GM19328 (cell line): Measurements from ENCODE around the gene C15orf62.

Source experiments
- ATAC-seq: cut with Tn5 transposase; IDR thresholded peaks from one replicate; pipeline ENCODE4 v1.9.1; 2021; ENCODE audit warnings: mild to moderate bottlenecking, moderate library complexity; ENCODE audit not compliant: unreplicated experiment

The C15orf62 gene

DNA sequence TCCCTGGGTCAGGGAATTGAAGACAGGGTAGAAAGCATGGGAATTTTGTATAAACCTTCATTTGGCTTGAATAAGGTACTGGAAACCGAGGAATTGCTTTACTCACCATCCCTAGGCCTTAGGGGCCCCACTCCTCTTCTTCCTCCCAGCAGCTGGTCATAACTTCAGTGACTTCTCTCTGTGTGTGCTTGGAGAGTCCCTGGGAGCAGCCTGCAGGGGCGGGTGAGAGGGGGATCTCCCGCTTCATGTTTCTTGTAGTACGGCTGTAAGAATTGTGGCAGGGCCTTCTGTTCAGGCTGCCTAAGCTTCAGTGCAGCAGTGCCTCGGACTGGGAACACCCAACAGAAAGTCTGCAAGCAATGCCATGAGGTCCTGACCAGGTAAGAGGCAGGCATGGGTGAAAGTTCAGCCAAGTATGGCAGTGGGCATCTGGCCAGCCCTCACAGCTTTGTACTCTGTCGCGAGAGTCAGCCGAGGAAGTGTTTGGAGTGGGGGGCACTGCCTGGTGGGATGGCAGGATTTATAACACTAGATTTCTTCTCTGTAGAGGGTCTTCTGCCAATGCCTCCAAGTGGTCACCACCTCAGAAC, 39.2 kb downstream of the C15orf62 start:
- no peak for ATAC-seq

GRCh38 chr15:40812721-40813425, 43.1 kb downstream of the C15orf62 start:
- ATAC-seq, result no peak

- no peak for ATAC-seq
Measured at GRCh38 chr15:40815042-40815698, 45.4 kb downstream of the C15orf62 start.

DNA sequence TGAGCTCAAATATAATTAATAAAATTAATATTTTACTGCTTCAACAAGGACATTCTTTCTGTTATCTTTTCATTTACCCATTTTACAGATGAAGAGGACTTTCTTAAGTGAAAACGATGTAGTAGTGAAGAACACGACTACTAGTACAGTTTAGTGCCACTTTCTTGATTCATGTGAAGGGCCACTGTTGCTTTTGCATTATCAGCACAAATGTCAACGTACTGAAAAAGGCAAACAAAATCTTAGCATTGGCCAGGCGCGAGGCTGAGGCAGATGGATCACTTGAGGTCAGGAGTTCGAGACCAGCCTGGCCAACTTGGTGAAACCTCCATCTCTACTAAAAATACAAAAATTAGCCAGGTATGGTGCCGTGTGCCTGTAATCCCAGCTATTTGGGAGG, 49.3 kb downstream of the C15orf62 start:
- ATAC-seq, result no peak

DNA sequence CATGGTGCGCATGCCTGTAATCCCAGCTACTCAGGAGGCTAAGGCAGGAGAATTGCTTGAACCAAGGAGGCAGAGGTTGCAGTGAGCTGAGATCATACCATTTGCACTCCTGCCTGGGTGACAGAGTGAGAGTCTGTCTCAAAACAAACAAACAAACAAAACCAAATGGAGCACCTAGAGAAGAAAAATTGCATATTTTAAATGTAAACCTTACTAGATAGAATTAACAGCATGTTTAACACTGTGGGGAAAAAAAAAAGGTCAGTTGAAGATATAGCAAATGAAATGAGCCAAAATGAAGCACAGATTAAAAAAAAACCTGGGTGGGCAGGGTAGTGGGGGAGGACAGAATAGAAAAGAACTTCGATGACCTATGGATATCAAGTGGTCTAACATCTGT, 51.4 kb downstream of the C15orf62 start:
- no peak for ATAC-seq
